ENCODE measurements around the gene MGST3. TPM values are rescaled to one million over a fixed set of nuclear protein-coding genes. Genes with fewer than 3 reads are reported as not detected.
A peak's percentile ranks its signal among the peaks of the same experiment; 100 is the strongest.
"Not testable (repeated sequence)": the region's sequence is repeated elsewhere in the genome, so short reads cannot be mapped to it uniquely, and the experiment has no call there.

Gene MGST3
- polyA plus RNA-seq, 1 donor (not counting 4 experiments of a cell fraction or from before 2014, with no cell fraction given): 319 TPM

GRCh38 chr1:165605246-165605645 lies 25.8 kb upstream of the MGST3 start:
- H2AFZ ChIP-seq (ENCODE audit: control insufficient read depth, low read length): no peak overlapping the region
- H3K4me2 ChIP-seq (ENCODE audit: control insufficient read depth, extremely low read depth, insufficient read depth, low read depth, low read length): no peak overlapping the region
- dilution Hi-C loops (cut with MboI; ENCODE audit: extremely low pct_ligation_motif_present, low sequenced_read_pairs): no loop called here
- no peaks in the 10 kb centered on the region for H3K4me1 ChIP-seq (ENCODE audit: control insufficient read depth, extremely low read depth, insufficient read depth, low read length)
- no peaks in the 10 kb centered on the region for H3K79me2 ChIP-seq (ENCODE audit: control insufficient read depth, insufficient read depth, low read length)
- no peak overlapping the region for H3K27ac ChIP-seq (ENCODE audit: control insufficient read depth, insufficient read depth, low read length)
- H3K9me1 ChIP-seq (ENCODE audit: control insufficient read depth, extremely low read depth, insufficient read depth, low read length): no peaks in the 10 kb centered on the region
- H3K36me3 ChIP-seq (ENCODE audit: control insufficient read depth in 2 of 2, extremely low read depth in 1 of 2, insufficient read depth in 2 of 2, low read length in 2 of 2): no peaks in the 10 kb centered on the region
- no peak for DNase-seq (ENCODE audit: low read depth, low spot score)
- H3K4me3 ChIP-seq (ENCODE audit: control insufficient read depth in 2 of 3, extremely low read depth in 1 of 3, insufficient read depth in 2 of 3, low read depth in 1 of 3, low read length in 3 of 3): no peak overlapping the region
- no peaks in the 10 kb centered on the region for H3K27me3 ChIP-seq (ENCODE audit: control insufficient read depth, extremely low read depth, insufficient read depth, low read length)
- H3K9ac ChIP-seq (ENCODE audit: control insufficient read depth, extremely low read depth, insufficient read depth, low read length): no peak overlapping the region
- FAIRE-seq: no peak
- no peaks in the 10 kb centered on the region for H3K9me3 ChIP-seq (ENCODE audit: control insufficient read depth, low read depth, low read length)
- no peak for TF ChIP-seq CTCF (optimal IDR thresholded peaks at IDR 0.05 in 1 of 3, IDR thresholded peaks at IDR 0.05 in 1 of 3, conservative IDR thresholded peaks at IDR 0.05 in 1 of 3; ENCODE audit: extremely low read depth in 1 of 3, insufficient read depth in 2 of 3, low read length in 3 of 3)
- TF ChIP-seq EZH2 (IDR thresholded peaks at IDR 0.05; ENCODE audit: low read length): no peak
- no peaks in the 10 kb centered on the region for H4K20me1 ChIP-seq (ENCODE audit: control insufficient read depth, extremely low read depth, insufficient read depth, low read length)

GRCh38 chr1:165606676-165607075 lies 24.4 kb upstream of the MGST3 start:
- FAIRE-seq; H3K36me3 ChIP-seq (ENCODE audit: control insufficient read depth in 2 of 2, extremely low read depth in 1 of 2, insufficient read depth in 2 of 2, low read length in 2 of 2): not testable (repeated sequence)

GRCh38 chr1:165610866-165611265 lies 20.2 kb upstream of the MGST3 start:
- TF ChIP-seq EZH2 (IDR thresholded peaks at IDR 0.05; ENCODE audit: low read length): no peak
- no peak for TF ChIP-seq CTCF (optimal IDR thresholded peaks at IDR 0.05 in 1 of 3, IDR thresholded peaks at IDR 0.05 in 1 of 3, conservative IDR thresholded peaks at IDR 0.05 in 1 of 3; ENCODE audit: extremely low read depth in 1 of 3, insufficient read depth in 2 of 3, low read length in 3 of 3)
- Histone ChIP-seq H2AFZ (ENCODE audit: control insufficient read depth, low read length) (no peak overlapping the region), H3K4me2 (ENCODE audit: control insufficient read depth, extremely low read depth, insufficient read depth, low read depth, low read length) (peak overlapping the region; percentile 63), H3K4me3 (ENCODE audit: control insufficient read depth in 2 of 3, extremely low read depth in 1 of 3, insufficient read depth in 2 of 3, low read depth in 1 of 3, low read length in 3 of 3) (peak overlapping the region in 1 of 3 experiments; percentile 4), H3K9me1 (ENCODE audit: control insufficient read depth, extremely low read depth, insufficient read depth, low read length) (no peaks in the 10 kb centered on the region), H3K79me2 (ENCODE audit: control insufficient read depth, insufficient read depth, low read length) (no peaks in the 10 kb centered on the region), H3K36me3 (ENCODE audit: control insufficient read depth in 2 of 2, extremely low read depth in 1 of 2, insufficient read depth in 2 of 2, low read length in 2 of 2) (no peaks in the 10 kb centered on the region), H3K27ac (ENCODE audit: control insufficient read depth, insufficient read depth, low read length) (no peak overlapping the region), H4K20me1 (ENCODE audit: control insufficient read depth, extremely low read depth, insufficient read depth, low read length) (no peaks in the 10 kb centered on the region), H3K27me3 (ENCODE audit: control insufficient read depth, extremely low read depth, insufficient read depth, low read length) (no peaks in the 10 kb centered on the region), H3K9ac (ENCODE audit: control insufficient read depth, extremely low read depth, insufficient read depth, low read length) (no peak overlapping the region), H3K4me1 (ENCODE audit: control insufficient read depth, extremely low read depth, insufficient read depth, low read length) (no peaks in the 10 kb centered on the region), H3K9me3 (ENCODE audit: control insufficient read depth, low read depth, low read length) (no peaks in the 10 kb centered on the region)
- DNase-seq (ENCODE audit: low read depth, low spot score): no peak
- FAIRE-seq: no peak
- dilution Hi-C loops (cut with MboI; ENCODE audit: extremely low pct_ligation_motif_present, low sequenced_read_pairs): no loop called here

More at GRCh38 chr1:165606676-165607075, 24.4 kb upstream of the MGST3 start:
- H3K27ac ChIP-seq (ENCODE audit: control insufficient read depth, insufficient read depth, low read length); dilution Hi-C loops (cut with MboI; ENCODE audit: extremely low pct_ligation_motif_present, low sequenced_read_pairs); H3K4me2 ChIP-seq (ENCODE audit: control insufficient read depth, extremely low read depth, insufficient read depth, low read depth, low read length); H4K20me1 ChIP-seq (ENCODE audit: control insufficient read depth, extremely low read depth, insufficient read depth, low read length); H3K27me3 ChIP-seq (ENCODE audit: control insufficient read depth, extremely low read depth, insufficient read depth, low read length); H2AFZ ChIP-seq (ENCODE audit: control insufficient read depth, low read length); H3K4me3 ChIP-seq (ENCODE audit: control insufficient read depth in 2 of 3, extremely low read depth in 1 of 3, insufficient read depth in 2 of 3, low read depth in 1 of 3, low read length in 3 of 3); H3K4me1 ChIP-seq (ENCODE audit: control insufficient read depth, extremely low read depth, insufficient read depth, low read length); H3K79me2 ChIP-seq (ENCODE audit: control insufficient read depth, insufficient read depth, low read length); DNase-seq (ENCODE audit: low read depth, low spot score); H3K9me3 ChIP-seq (ENCODE audit: control insufficient read depth, low read depth, low read length); H3K9me1 ChIP-seq (ENCODE audit: control insufficient read depth, extremely low read depth, insufficient read depth, low read length); H3K9ac ChIP-seq (ENCODE audit: control insufficient read depth, extremely low read depth, insufficient read depth, low read length): not testable (repeated sequence)

Data from keratinocyte (primary cell).